GM10248 (cell line): Measurements from ENCODE around the gene TMEM17.

Experiments
- CTCF ChIA-PET: fragments of 300-600 bp; sonication (Branson Sonifier 250); formaldehyde crosslinking; extraction: SDS; loops from one replicate; lab custom pipeline; 2021; ENCODE audit warnings: antibody characterized with exemption; lab: Yijun Ruan, JAX
- POLR2A ChIA-PET: fragments of 350-650 bp; sonication (Branson Sonifier 250); formaldehyde crosslinking; extraction: SDS; loops from one replicate; lab custom pipeline; 2020; ENCODE audit warnings: antibody characterized with exemption; lab: Yijun Ruan, JAX
- DNase-seq: peaks from one replicate; pipeline ENCODE4 v3.0.0; 2012; ENCODE audit errors: extremely low spot score
- TF ChIP-seq, protein P1 (sequence below): IDR thresholded peaks from 2 replicates; pipeline ENCODE4 v1.5.1; 2012; ENCODE audit warnings: mild to moderate bottlenecking, low read depth; ENCODE audit errors: extremely low read depth, missing control alignments, control extremely low read depth

TMEM17 gene

GRCh38 chr2:62471404-62471803, 34.6 kb downstream of the TMEM17 start:
- POLR2A ChIA-PET: no interaction called here
- CTCF ChIA-PET: interaction anchor here (0.8 to 9.7 kb wide), 4 partner anchors 11 to 14 kb away, joined by 3 to 80 read pairs (median 3); no protein-coding TSS in a partner anchor
- no peak for DNase-seq
- TF ChIP-seq, protein P1, sequence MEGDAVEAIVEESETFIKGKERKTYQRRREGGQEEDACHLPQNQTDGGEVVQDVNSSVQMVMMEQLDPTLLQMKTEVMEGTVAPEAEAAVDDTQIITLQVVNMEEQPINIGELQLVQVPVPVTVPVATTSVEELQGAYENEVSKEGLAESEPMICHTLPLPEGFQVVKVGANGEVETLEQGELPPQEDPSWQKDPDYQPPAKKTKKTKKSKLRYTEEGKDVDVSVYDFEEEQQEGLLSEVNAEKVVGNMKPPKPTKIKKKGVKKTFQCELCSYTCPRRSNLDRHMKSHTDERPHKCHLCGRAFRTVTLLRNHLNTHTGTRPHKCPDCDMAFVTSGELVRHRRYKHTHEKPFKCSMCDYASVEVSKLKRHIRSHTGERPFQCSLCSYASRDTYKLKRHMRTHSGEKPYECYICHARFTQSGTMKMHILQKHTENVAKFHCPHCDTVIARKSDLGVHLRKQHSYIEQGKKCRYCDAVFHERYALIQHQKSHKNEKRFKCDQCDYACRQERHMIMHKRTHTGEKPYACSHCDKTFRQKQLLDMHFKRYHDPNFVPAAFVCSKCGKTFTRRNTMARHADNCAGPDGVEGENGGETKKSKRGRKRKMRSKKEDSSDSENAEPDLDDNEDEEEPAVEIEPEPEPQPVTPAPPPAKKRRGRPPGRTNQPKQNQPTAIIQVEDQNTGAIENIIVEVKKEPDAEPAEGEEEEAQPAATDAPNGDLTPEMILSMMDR: no peak

DNA sequence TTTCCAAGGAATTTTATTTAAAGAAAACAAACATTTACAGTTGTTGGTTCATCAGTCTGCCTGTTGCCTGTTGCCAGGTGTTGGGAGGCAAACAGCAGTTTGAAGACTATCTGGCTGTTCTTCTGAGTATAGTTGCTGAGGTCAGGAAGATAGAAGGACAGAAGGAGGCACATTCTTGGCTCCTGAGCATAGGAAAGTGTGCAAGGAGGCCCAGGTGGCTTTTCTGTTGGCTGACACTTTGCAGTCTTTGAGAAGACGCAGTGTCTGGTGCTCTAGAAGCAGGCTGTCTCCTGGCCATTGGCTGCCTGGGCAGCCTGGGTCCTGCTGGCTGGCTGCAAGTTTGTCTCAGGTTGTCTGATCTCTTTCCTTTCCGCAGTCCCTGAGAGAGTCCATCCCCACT, 36.4 kb downstream of the TMEM17 start:
- ChIA-PET POLR2A (no interaction called here), CTCF (interaction anchor here (1.7 to 4.9 kb wide), 2 partner anchors 9 to 12 kb away, joined by 5 to 49 read pairs; no protein-coding TSS in a partner anchor)
- TF ChIP-seq, protein P1: no peak
- no peak for DNase-seq

DNA sequence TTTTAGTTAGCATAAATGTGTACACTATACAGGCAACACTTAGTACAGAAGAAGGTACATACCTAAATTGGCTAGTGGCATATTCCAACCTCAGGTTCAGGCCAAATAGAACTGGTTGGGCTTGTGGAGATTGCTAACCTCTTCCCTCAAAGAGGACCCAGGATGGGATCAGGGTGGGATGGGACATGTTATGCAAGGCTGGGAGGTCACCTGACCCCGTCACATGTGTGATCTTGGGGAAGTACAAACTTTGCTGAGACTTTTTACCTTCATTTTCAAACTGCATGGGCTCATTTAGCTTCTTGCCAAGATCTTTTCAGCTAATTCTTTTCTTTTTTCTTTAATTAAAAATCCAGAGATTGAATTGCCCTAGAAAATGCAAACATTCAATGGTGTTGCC, 36.9 kb downstream of the TMEM17 start:
- POLR2A ChIA-PET: no interaction called here

DNA sequence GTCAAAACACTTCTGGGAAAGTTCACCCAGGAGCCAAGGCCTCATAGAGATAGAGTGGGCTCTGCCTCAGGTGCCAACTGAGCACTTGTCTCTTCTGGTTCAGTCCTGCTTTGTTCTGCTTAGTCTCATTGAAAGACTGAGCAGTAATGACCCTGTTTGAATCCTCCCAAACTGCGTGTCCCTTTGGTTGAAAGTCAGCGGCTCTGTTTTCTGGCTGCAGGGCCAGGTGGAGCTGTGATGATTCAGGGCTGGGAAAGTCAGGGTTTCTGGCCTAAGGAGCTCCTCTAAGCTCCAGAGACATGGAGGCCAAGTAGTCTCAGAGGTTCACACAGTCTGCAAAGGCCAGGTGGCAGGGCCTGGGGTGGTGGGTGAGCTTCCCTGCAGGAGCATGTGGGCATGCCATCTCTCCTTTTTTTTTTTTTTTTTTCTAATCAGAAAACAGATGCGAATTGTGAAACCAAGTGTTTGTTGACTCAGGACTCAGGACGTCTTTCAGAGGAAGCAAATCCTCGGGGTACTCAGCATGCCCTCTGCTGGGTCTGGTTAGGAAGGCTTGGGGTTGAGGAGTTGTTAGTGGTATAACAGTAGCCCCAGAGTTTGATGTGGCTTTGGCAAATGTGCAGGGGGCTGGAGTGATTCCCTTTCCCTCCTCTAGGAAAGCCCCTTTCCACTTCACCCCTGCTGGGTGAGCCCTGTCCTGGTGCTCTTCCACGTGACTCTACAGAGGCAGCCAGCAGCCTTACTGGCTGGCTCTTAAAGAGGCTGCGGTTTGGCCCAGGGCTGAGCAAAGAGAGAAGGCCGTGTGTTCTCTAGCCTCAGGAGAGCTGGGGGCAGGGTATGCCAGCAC, 38.3 kb downstream of the TMEM17 start:
- ChIA-PET CTCF (interaction anchor here (1.1 to 4.9 kb wide), 5 partner anchors 8 to 308 kb away, joined by 3 to 49 read pairs (median 4); no protein-coding TSS in a partner anchor), POLR2A (no interaction called here)
- TF ChIP-seq, protein P1: no peak
- no peak for DNase-seq

More for the DNA sequence above, 36.9 kb downstream of the TMEM17 start:
- no peak for DNase-seq
- TF ChIP-seq, protein P1: no peak
- CTCF ChIA-PET: interaction anchor here (4.9 kb wide), 1 partner anchor 12 kb away, joined by 49 read pairs; no protein-coding TSS in a partner anchor

DNA sequence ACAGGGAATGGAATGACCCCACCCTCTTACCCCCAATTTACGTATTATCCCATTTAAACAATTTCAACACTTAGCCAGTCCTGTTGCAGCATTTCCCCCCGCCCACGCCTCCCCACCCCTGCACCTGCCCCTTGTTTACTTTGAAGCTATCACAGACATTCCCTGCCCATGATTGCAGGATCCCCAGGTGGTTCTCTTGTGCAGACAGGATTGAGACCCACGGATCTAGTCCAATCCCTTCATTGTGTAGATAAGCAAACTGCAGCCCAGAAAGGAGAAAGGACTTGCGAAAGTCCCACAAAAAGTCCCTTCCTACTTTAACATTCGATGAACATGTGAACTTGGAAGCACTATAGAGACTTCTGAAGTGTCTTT, 38.9 kb downstream of the TMEM17 start:
- DNase-seq: no peak
- TF ChIP-seq, protein P1: no peak
- ChIA-PET CTCF (interaction anchor here (1.1 to 4.9 kb wide), 6 partner anchors 8 to 309 kb away, joined by 3 to 49 read pairs (median 3); no protein-coding TSS in a partner anchor), POLR2A (no interaction called here)

DNA sequence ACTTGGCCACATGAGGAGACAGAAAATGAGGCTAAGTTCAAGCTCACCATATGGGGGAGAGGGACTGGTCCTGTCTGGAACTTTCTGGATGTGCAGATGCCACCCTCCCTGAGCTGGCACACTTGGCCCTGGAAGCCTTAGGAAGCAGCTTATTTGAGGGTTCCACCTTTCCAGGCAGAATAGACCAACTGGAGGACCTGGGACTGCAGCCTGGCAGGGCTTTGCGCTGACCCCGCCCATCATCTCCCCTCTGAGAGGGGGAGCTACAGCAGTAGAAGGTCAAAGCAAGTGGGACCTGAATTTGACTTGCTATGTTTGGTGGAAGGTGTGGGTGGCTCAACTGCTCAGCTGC, 39.5 kb downstream of the TMEM17 start:
- TF ChIP-seq, protein P1: no peak
- ChIA-PET POLR2A (no interaction called here), CTCF (interaction anchor here (1.1 to 4.9 kb wide), 6 partner anchors 9 to 310 kb away, joined by 3 to 49 read pairs (median 3); no protein-coding TSS in a partner anchor)
- no peak for DNase-seq
